Medulla oblongata (tissue), 1 donor: ENCODE measurements around the gene NOS1AP.

Source experiments
- DNase-seq: peaks from one replicate; pipeline ENCODE4 v3.0.0-alpha.2; 2015; ENCODE audit errors: extremely low spot score

The NOS1AP gene

DNA sequence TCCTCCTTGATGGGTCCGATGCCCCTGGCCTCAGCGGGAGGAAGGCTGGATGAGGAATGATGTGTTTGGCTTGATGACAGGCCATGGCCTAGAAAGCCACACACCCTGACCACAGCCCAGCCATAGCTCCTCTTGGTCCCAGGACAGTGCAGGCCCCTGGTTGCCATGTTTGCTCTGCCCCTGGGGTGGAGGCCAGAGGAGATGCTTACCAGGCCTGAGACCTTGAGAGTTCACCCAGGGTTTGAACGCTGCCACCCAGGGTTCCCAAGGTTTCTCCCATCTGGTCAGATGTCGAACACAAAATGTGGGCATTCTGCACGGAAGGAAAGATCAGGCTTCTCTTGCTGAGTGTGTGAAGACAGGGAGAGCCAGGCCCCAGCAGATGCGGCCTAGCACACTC lies 314.6 kb downstream of the NOS1AP start:
- DNase-seq: no peak

DNA sequence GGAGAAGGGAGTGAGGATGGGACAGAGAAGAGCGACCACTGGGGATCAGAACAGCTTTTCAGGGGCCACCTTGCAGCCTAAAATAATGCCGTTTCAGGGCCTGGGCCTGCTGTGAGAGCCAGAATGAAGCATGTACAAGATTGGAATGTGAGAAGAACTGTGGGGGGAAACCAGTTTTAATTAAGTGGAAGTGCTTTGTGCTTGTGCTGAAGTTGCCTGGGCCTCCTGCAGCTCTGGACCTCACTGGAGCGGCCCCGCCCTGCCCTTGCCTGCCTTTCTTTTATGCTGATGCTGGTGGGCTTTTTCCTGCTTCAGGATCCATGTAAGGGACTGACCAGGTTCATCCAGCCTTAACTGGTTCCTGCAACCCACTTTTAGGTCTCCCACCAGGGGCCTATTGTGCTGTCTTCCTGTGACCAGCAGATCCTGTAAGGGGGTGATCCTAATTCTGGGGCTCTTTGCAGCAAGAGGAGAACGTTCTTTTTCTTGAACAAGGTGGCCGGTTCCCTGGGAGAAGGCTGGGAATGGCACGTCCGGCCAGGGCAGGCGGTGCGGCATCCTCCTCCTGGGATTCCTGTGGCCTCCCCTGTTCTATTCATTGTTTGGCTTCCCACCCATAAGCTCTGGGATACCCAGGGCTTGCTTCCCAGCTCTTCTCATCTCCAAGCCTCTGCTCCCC lies 315.2 kb downstream of the NOS1AP start:
- DNase-seq: no peak

DNA sequence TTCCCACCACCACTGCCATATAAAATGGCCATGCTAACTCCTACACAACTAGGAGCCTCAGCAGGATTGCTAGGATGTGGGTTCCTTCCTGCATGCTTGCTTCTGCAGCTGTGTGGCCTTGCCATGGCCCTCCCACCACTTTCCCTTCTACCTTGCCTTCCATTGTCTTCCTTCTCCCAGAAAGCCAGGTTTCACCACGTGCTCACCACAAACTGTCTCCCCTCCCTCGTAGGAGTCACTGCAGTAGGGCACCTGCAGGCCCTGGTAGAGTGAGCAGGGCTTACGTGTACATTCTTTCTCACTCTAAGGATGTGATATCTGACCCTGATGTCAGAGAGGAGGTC lies 315.8 kb downstream of the NOS1AP start:
- DNase-seq: no peak

DNA sequence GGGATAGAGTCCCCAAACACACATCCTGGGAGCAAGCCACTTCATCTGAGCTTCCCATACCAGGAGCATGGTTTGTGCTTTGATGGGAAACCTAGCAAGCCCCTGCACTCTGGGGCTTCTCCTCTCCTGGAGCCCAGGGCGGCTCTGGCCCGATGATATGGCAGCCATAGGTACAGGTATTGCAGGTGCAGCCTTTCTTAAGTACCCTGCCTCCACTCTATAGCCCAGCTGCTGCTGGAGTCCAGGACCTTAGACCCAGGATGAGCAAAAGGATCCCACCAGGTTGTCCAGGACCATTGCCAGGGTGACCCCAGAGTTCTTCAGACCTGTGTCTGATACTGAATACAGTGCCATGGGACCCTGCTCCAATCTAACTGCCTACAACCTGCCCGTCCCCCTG lies 316.2 kb downstream of the NOS1AP start:
- no peak for DNase-seq

DNA sequence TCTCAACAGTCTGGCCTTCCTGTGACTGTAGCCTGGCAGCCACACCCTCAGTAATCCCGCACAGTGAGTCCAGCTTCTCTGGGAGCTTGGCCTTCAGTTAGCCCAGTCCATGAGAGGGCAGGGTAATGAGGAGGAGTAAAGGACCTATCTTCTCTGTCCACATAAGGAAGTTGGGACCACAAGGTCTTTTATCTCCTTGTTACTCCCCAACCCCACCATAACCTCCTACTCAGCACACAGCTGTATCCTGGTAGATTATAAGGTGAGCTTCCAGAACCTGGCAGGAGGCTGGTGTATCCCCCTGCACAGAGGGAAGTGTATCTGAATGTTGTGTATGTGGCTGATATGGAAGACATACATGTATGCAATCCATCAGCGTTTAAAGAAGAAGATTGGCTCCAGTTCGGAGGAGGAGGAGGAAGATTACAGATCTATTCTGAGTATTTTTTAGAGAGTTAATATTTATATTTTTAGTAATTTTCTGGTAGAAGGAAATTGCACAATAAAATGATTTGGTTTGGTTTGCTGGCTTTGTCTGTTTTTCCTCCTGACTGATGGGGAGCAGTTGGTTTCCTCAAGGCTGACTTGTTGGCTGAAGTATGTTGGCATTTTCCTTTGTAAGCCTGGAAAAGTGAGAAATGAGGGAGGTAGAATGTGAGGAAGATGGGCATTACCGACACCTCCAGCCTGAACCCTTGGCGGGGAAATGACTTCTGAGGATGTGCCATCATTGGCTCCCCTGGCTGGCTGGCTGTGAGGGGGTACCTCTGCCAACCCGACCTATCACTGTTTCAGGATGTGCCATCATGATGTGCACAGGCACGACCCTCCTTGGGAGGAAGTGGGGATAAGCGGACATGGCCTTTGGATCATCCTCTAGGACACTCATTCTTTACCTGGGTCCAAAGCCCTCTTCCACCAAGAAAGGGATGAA lies 317.1 kb downstream of the NOS1AP start:
- no peak for DNase-seq

DNA sequence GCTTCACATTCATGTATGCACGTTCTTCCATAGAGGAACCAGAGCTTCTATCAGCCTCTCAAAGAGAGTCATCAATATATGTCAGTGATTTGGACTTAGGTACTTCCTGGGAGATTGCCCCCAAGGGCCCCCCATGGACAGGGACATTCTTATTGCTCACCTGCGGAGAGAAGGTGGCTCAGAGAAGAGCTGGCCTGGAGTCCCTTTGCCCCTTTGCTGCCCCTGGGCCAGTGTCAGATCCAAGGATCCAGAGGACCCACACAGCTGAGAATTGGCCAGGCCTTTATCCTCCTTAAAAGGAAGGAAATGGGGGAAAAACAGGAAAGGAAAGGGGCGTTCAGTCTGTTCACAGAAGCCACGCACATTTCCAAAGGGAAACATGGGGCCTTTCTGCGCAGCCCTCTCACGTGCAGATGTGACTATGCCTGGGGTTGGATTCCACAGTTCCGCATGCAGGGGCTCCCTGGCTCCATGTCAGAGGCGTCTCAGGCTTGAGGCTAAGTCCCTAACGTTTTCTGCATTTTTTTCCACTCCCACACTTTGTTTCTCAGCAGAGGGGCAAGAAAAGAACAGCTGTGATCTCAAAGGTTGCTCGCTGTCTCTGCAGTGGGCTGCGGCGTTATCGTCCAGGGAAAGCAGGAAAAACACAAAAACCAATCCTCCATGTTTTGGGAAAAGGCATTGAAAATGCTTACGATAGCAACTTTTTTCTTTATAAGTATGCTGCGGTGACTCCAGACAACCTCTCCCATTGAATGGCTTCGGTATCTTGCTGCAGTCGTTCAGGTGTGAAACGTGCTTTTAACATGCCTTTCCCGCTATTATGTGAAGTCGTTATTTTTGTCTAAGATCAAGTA lies 318.0 kb downstream of the NOS1AP start:
- no peak for DNase-seq

DNA sequence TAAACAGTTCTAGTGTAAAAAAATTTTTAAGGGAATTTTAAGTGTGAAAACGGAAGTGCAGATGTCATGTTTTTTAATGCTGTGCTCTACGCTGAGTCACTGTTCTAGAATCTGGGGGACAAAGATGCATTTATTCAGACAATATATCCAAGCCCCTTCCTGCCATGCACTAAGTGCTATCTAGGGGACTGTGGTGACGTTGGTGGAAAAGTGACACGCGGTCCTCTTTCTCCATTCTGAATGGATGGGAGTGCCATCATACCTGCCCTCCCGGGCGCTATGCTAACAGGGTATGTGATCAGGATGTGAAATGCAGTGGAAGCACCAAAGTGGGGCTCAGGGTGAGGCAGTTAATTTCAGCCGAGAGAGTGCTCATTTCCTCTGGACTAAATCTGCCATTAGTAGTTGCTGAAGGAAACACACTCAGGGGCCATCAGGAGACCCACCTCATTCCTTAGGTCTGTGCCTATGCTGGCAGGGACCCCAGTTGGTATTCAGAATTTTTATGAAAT lies 318.6 kb downstream of the NOS1AP start:
- DNase-seq: no peak

DNA sequence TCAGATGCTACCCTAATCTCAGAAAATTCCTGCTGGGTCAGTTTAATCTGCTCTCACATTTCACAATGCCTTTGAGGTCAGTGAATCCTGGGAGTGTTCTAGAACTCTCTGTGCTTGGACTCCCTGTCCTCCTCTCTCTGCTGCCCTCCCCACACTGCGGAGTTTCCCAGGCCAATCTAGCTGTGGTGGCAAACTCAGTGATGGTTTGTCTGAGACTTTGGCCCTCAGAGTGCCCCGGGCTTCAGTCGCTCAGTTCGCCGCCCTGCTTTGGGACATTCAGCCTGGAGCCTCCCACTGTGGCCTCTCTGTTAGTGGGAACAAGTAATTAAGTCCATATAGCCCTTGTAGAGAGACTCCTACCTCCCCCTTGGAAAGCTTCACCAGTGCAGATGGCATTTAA lies 319.1 kb downstream of the NOS1AP start:
- no peak for DNase-seq

DNA sequence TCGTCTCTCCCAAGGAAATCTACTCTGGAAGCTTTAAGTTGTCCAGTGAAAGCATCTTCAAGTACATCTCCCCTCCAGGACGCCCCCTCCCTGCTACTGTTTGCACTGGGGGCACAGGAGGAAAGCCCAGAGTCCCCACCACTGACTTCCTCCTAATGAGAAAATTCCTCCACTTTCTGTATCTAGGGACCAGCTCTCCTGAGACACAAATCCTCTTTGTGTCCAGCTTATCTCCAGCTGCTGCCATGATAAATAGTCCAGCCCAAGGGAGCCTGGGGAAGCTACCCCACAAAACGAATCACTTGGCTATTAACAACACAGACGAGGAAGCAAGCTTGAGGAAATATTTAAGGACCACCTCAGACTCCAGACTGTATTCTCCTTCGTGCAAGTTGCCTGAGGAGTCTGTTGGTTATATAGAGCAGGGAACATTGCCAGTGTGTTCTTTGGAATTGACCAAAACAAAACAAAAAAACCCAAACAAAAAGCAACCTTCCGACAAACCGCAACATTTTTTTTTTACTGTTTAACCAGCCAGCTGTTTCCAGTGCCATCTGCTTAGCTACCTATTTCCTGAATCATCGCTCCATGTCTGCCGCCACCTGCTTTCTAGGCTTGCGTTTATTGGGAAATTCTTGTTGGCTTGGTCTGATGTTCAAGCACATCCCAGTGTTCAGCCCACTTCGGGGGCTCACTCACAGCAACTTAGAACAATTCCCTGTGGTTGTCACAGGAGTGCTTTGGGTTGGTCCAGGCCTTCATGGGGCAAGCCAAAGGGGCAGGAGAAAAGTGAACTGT lies 319.7 kb downstream of the NOS1AP start:
- no peak for DNase-seq

DNA sequence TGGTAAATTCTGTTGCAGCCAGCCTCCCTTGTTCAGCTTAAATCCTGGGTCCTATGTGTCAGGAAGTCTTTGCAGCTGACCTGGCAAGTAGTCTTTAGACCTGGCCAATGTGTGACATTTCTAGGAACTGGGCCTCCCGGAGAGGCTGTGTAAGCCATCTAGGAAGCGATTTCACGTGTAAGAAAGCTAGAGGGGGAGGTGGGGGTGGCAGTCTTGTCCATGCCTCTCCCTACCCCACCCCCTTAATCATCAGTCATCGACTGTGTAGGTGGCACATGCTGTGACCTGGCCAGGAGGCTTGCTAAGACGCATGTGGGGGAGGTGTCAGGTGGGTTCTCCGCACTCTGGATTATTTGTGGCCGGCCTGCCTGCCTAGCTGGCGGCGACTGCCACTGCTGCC lies 320.5 kb downstream of the NOS1AP start:
- no peak for DNase-seq

DNA sequence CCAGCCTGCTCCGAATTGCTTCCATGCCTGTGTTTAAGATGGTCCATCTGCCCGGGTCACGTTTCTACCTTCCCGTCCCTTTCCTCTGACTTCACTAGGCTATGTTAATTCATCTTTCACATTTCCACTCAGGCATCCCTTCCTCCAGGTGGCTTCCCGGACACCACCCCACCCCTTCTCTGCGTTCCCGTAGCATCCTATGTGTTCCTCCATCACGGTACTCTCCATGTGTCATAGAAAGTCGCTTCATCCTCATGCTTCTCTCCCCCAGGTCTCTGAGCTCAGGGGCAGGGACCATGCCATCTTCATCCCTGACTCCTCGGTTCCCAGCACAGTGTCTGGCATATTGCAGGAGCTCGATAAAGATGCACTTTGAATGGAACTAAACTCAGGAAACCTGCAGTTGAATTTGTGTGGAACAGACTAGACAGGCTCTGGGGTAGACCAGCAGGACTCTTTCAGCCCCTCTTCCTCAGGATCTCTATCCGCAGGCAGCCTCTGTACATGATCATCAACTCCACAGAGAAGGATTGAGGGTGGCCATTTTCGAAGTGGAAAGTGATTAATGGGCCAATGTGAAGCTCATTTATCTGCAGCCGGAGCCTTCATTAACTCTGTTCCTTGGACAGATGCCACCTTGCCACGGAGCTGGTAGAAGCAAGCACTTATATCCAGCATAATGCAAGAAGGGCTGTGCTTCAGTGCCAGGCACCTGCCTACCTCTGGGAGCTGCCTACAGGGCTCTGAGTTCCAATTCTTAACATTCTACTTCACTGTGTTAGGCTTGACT lies 321.1 kb downstream of the NOS1AP start:
- DNase-seq: no peak

DNA sequence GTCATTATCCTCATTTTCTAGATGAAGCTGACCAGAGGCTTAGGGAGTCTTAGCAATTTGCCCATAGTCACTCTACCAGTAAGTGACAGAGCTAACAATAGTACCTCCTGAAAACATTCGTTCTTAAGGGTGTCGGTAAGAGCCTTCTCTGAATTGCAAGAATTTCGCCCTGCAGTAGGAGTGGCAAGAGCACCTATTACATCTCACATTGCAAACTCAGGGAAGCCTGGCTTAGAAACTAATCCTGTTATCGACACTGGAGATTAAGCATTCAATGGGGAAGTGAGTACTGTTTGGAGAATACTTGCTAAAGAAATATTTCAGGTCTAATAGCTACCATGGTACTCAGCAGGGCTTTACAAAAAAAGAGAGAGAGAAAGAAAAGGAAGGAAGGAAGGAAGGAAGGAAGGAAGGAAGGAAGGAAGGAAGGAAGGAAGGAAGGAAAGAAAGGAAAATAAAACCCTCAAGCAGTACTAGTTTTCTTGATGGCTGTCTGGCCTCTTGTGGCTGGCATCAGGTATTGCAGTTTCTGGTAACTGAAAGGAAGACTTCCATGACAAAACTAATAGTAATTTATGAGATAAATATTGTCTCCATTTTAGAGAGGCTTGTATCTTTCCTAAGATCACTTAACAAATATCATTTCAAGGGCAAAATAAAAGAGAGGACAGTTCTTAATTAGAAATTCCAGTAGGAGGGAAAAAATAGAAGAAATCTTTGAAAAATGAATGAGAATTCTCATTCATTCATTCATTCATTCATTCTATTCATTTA lies 322.5 kb downstream of the NOS1AP start:
- peak; percentile 57 for DNase-seq

DNA sequence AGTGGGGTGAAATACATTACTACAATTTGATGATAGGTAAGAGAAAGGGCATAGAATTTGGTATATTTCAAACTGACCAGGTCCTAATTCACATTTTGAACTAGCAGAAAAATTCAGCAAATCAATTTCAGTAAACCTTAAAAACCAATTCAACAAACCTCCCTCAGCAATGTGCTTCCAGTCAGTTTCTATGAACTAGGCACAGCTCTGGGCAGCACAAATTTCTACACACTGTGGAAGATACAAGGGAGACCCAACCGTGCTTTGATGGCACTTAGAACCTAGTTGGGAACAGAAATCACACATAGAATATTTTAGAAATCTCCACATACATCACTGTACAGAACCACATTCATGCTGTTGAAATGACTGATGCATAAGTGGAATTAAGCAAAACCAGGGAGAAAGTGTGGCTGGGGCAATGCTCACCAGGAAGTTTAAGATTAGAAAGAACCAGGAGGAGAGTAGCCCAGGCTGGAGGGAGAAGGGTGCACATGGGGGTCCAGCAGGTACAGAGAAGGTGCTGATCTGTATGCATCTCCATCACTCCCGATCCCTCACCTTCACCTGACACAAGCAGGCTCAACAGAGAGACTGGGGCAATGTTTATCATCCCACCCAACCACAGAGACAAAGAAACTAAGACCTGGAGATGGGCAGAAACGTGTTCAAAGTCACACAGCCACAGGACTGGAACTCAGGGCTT lies 326.9 kb downstream of the NOS1AP start:
- DNase-seq: no peak

DNA sequence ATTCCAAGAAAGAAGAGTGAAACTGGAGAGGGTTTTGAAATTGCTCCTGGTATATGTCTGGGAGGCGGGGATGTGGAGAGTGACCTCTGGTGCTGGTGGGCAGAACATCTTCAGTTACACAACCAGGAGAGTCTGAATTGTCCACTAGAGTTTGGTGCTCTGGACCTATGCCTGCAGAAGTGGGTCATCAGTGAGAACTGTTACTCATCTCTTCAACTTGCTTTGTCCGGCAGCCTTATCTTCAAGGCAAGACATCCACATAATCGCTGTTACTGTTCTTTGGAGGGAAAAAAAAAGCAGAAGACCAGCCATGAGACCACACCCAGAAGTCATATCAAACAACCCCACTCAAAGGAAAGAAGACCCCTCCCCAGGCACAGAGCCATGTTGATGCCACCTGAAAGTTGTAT lies 327.6 kb downstream of the NOS1AP start:
- DNase-seq: no peak

DNA sequence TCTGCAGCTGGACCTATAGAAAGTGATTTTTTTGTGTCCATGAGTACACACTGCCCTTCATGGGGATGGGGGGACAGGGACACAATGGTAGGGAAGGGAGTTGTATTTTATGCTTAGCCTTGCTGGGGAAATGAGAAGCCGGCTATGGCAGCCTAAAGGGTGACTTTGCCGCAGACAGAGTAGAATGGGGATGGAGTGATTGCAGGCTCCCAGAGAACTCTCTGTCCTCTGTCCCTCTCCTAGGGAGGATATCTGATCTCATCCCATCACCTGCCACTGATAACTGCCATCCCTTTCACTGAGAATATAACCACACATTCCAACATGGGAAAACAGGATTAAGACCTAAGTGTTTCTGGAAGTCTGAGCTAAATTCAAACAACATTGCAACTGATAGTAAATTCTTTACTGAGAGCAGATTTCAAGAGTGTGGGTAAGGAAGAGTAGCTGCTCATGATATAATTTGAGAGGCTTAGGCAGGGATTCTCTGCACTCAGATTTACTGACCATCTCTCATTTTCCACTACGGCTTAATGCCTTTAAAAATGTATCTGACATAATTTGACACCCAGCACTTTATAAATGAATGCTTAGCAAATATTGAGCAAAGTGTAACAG lies 328.6 kb downstream of the NOS1AP start:
- DNase-seq: no peak

DNA sequence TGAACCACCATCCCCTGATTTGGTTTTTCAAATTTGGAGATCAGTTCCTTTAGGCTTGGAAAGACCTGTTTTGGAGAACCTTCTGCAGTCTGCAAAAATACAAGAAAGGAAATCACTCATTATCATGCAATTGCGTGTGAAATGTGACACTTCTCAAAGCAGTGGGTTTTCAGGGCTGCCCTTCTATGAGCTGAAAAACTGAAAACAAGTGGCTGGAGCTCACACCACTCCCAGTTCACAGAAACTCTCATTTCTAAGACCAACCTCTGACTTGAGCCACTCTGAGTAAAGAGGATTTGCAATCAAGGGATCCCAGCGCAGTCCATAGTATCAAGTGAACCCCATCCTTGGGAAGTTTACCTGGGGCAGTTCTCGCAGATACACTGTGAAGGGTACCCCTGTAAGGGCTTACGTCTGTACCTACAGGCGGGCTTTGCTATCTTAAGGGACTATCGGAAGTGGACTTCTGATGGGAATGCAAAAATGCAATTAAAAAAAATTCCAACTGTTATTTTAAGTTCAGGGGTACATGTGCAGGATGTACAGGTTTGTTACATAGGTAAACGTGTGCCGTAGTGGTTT lies 329.6 kb downstream of the NOS1AP start:
- no peak for DNase-seq

DNA sequence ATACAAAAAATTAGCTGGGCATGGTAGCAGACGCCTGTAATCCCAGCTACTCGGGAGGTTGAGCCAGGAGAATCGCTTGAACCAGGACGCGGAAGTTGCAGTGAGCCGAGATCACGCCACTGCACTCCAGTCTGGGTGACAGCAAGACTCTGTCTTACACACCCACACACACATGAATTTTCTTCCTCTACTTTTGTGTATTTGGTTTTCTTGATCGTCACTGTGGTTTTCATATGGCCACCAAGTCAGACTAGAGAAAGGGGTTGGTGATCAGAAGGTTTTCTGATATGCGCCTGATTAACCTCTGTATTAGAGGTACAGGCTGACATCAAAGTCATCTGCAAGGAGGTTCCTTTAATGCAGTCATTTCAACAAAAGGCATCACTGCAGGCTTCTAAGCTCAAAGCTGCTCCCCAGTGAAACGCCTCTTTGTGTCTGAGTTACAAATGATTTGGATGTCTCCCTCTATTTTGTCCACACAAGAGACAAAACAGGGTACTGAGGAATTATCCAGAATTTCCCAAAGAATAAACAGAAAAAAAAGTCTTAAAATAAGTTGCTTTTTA lies 331.4 kb downstream of the NOS1AP start:
- peak; percentile 16 for DNase-seq
